OCI-LY1 (cell line): ENCODE data around the gene RAP1GDS1.

Experiments
- CTCF ChIP-seq: fragments of 200-600 bp; sonication (generic), shearing (Covaris generic); IDR thresholded peaks from 2 replicates; pipeline ENCODE4 v1.5.1; 2017; ENCODE audit warnings: mild to moderate bottlenecking, antibody characterized with exemption, low read length, moderate library complexity, mixed read lengths
- EZH2 ChIP-seq: fragments of 200-600 bp; sonication (generic), shearing (Covaris generic); IDR thresholded peaks from 2 replicates; pipeline ENCODE4 v1.8.0; 2017; ENCODE audit warnings: borderline replicate concordance, mixed run types, mild to moderate bottlenecking, antibody characterized with exemption, low read length, moderate library complexity, mixed read lengths

GRCh38 chr4:98421111-98421510, 159.9 kb downstream of the RAP1GDS1 start:
- TF ChIP-seq CTCF: no peak
- no peak for TF ChIP-seq EZH2
